Mesothelial cell of epicardium (in vitro differentiated cells): ENCODE results near the gene ZP2. TPM values are rescaled to one million over a fixed set of nuclear protein-coding genes. Genes with fewer than 3 reads are reported as not detected.

ENCODE experiments used
- DNase-seq, 2 experiments: peaks; one replicate each; pipeline ENCODE4 v3.0.0; 2021; ENCODE audit warnings: low spot score in 2 of 2; ENCODE audit not compliant: unreplicated experiment in 2 of 2
- H3K27ac Mint-ChIP-seq: 2 replicates; pipeline ENCODE4 v1.8.0; 2021; ENCODE audit warnings: mixed read lengths
- H3K27me3 Mint-ChIP-seq: 2 replicates; pipeline ENCODE4 v1.8.0; 2021; ENCODE audit warnings: low read depth, mixed read lengths
- H3K36me3 Mint-ChIP-seq: 2 replicates; pipeline ENCODE4 v1.8.0; 2021; ENCODE audit warnings: mixed read lengths
- H3K4me1 Mint-ChIP-seq: 2 replicates; pipeline ENCODE4 v1.8.0; 2021; ENCODE audit warnings: mixed read lengths
- H3K4me3 Mint-ChIP-seq: 2 replicates; pipeline ENCODE4 v1.8.0; 2021; ENCODE audit warnings: mild to moderate bottlenecking, moderate library complexity, mixed read lengths
- H3K9me3 Mint-ChIP-seq: 2 replicates; pipeline ENCODE4 v1.8.0; 2021; ENCODE audit warnings: mixed read lengths
- total RNA-seq: library from RNA; stranded (reverse); gene quantifications from 3 replicates; pipeline ENCODE4 v1.2.1, GENCODE V29; 2021
- TF ChIP-seq, protein P1 (sequence below): fragments of 200-600 bp; sonication (generic); IDR thresholded peaks from one replicate; pipeline ENCODE4 v1.5.0; 2021; ENCODE audit warnings: antibody characterized with exemption; ENCODE audit not compliant: unreplicated experiment

The ZP2 gene
- total RNA-seq, 1 donor from 2014 or later: not detected

GRCh38 chr16:21233521-21234150, 22.3 kb upstream of the ZP2 start, which contains the start of gene ANKS4B:
ANKS4B (plus strand) TSS chr16:21233699; CDS start chr16:21233738, 39 bp downstream.
- H3K27ac Mint-ChIP-seq: no peak within 1 kb of the TSS
- no peak for DNase-seq
- TF ChIP-seq, protein P1, sequence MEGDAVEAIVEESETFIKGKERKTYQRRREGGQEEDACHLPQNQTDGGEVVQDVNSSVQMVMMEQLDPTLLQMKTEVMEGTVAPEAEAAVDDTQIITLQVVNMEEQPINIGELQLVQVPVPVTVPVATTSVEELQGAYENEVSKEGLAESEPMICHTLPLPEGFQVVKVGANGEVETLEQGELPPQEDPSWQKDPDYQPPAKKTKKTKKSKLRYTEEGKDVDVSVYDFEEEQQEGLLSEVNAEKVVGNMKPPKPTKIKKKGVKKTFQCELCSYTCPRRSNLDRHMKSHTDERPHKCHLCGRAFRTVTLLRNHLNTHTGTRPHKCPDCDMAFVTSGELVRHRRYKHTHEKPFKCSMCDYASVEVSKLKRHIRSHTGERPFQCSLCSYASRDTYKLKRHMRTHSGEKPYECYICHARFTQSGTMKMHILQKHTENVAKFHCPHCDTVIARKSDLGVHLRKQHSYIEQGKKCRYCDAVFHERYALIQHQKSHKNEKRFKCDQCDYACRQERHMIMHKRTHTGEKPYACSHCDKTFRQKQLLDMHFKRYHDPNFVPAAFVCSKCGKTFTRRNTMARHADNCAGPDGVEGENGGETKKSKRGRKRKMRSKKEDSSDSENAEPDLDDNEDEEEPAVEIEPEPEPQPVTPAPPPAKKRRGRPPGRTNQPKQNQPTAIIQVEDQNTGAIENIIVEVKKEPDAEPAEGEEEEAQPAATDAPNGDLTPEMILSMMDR: no peak
- H3K4me1 Mint-ChIP-seq: no peaks in the 10 kb centered on the region
- H3K4me3 Mint-ChIP-seq: no peak within 1 kb of the TSS
- no peaks in the 10 kb centered on the region for H3K36me3 Mint-ChIP-seq
- H3K27me3 Mint-ChIP-seq: peaks cover 22% of the 10 kb centered on the region
- no peaks in the 10 kb centered on the region for H3K9me3 Mint-ChIP-seq

DNA sequence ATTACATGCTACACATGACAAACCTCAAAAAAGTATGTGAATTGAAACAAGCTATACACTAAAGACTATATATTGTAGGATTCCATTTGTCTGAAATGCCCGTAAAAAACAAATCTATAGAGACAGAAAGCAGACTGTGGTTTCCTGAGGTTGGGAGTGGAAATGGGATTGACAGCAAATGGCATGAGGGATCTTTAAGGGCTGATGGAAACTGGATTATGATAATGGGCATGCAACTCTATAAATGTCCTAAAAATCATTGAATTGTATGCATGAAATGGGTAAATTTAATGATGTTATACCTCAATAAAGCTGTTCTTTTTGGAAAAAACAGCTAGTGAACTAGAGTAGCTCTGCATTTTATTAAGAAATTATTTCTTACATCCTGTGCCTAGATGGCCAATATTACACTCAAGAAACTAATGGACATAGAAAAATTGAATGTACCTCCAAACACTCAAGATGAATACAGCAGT, 21.7 kb upstream of the ZP2 start:
- peaks cover 23% of the 10 kb centered on the region for H3K27me3 Mint-ChIP-seq
- H3K9me3 Mint-ChIP-seq: no peaks in the 10 kb centered on the region
- no peak overlapping the region for H3K27ac Mint-ChIP-seq
- TF ChIP-seq, protein P1: no peak
- H3K4me3 Mint-ChIP-seq: no peak overlapping the region
- H3K4me1 Mint-ChIP-seq: no peaks in the 10 kb centered on the region
- no peak for DNase-seq
- no peaks in the 10 kb centered on the region for H3K36me3 Mint-ChIP-seq

DNA sequence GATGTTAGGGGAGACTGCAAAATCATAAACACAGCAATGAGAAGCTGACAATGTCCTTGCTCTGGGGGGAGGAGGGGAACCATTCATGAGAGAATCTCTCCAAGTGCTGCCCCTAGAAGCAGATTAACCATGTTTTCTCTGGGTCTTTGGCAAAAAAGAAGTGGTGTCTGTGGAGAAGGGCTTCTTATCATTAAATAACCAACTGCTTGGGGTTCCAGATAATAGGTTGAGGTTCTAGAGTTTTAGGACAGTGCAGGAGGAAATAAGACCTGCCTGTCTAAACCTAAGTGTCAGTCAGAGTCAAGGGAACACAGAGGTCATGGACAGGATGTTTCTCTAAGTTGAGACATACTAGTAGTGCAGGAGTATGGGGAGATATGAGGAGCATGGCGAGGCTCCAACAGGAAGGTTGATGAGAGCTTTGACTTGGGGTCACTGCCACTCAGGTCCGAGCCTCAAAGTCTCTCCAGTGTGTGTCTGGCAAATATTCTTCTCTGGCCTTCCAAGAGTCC, 17.0 kb upstream of the ZP2 start:
- H3K36me3 Mint-ChIP-seq: no peaks in the 10 kb centered on the region

GRCh38 chr16:21227866-21228265, 16.5 kb upstream of the ZP2 start:
- no peak overlapping the region for H3K4me3 Mint-ChIP-seq

More for the DNA sequence above, 17.0 kb upstream of the ZP2 start:
- Mint-ChIP-seq H3K4me3 (no peak overlapping the region), H3K27me3 (peaks cover 27% of the 10 kb centered on the region), H3K4me1 (no peaks in the 10 kb centered on the region), H3K9me3 (no peaks in the 10 kb centered on the region), H3K27ac (no peak overlapping the region)
- TF ChIP-seq, protein P1: no peak
- DNase-seq: no peak

DNA sequence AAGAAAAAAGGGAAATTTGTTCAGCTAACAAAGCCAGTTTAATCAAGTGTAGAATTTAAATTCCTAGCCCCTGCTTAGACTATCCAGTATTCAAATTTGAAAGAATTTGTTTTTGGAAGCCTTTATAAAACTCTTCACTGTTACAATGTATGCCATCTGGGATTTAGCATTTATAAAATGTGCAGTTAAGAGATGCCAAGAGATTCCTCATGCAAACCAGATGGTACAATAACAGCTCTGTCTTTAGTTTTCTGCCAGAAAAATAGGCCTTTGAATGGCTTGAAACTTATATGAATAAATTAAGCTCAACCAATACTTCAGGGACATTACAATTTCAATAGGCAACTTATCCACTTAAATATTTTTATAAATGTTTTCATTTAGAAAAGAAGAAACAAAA, 15.4 kb upstream of the ZP2 start:
- no peaks in the 10 kb centered on the region for H3K36me3 Mint-ChIP-seq
- H3K4me1 Mint-ChIP-seq: no peaks in the 10 kb centered on the region
- DNase-seq: no peak
- H3K9me3 Mint-ChIP-seq: no peaks in the 10 kb centered on the region
- H3K27ac Mint-ChIP-seq: no peak overlapping the region
- TF ChIP-seq, protein P1: no peak
- peaks cover 34% of the 10 kb centered on the region for H3K27me3 Mint-ChIP-seq
- H3K4me3 Mint-ChIP-seq: no peak overlapping the region

More at GRCh38 chr16:21227866-21228265, 16.5 kb upstream of the ZP2 start:
- Mint-ChIP-seq H3K4me1 (no peaks in the 10 kb centered on the region), H3K27ac (no peak overlapping the region), H3K27me3 (peaks cover 28% of the 10 kb centered on the region), H3K9me3 (no peaks in the 10 kb centered on the region), H3K36me3 (no peaks in the 10 kb centered on the region)
- DNase-seq: no peak
- TF ChIP-seq, protein P1: no peak
